Pancreas (tissue), 10 donors: ENCODE measurements around the gene OR5B21. TPM values are rescaled to one million over a fixed set of nuclear protein-coding genes. Genes with fewer than 3 reads are reported as not detected.
A peak's percentile ranks its signal among the peaks of the same experiment; 100 is the strongest.

Experiments used
- ATAC-seq, 4 donors: fragments of 200-7000 bp; cut with Tn5 transposase; one replicate each; pipeline versions ENCODE4 v1.8.0 to v1.9.1; 2020; ENCODE audit warnings: mild to moderate bottlenecking in 4 of 4, moderate library complexity in 4 of 4
- DNase-seq, 6 donors: peaks; one replicate each; pipeline ENCODE4 v3.0.0-alpha.2; 2020
- FAIRE-seq: peaks from 2 replicates; lab custom pipeline; 2012; peaks lifted over from hg19 to GRCh38; lab: Jason Lieb, UNC
- H3K27ac ChIP-seq, 4 donors: fragments of 200-600 bp; sonication (generic); 1 replicate in 3 of 4; 2 replicates in 1 of 4; pipeline versions ENCODE4 v1.5.0 to v1.8.0; 2020
- H3K27me3 ChIP-seq, 4 donors: fragments of 200-600 bp; one replicate each; pipeline ENCODE4 v1.8.0; 2021
- H3K36me3 ChIP-seq, 3 donors: fragments of 200-600 bp; sonication (generic) in 1 of 3; one replicate each; pipeline versions ENCODE4 v1.5.0 to v1.8.0; 2020 to 2021
- H3K4me1 ChIP-seq, 3 donors: fragments of 200-600 bp; one replicate each; pipeline ENCODE4 v1.8.0; 2021
- H3K4me3 ChIP-seq, 4 donors: fragments of 200-600 bp; sonication (generic) in 2 of 4; one replicate each; pipeline versions ENCODE4 v1.5.0 to v1.8.0; 2020 to 2021
- H3K9me3 ChIP-seq, 4 donors: fragments of 200-600 bp; one replicate each; pipeline ENCODE4 v1.8.0; 2021
- CTCF ChIP-seq, 4 donors: fragments of 200-600 bp; sonication (generic) in 3 of 4; IDR thresholded peaks; one replicate each; pipeline versions ENCODE4 v1.5.0 to v1.8.0; 2021; ENCODE audit warnings: antibody characterized with exemption in 4 of 4
- WGBS, 2 donors: extraction: QIAGEN DNeasy Blood & Tissue Kit; methylation state at CpG; one replicate each; pipeline ENCODE4 v1.1.7; 2013; 5-methylcytosine and 5-hydroxymethylcytosine counted together
- intact Hi-C, 3 donors: fragments of 100-400 bp; cut with DNase I; formaldehyde crosslinking; loops; one replicate each; pipeline versions ENCODE4 v1.11.1 to v1.14.2; 2022
- polyA plus RNA-seq, 2 donors: library from polyadenylated mRNA; stranded (reverse); fragments of 200-250 nt; gene quantifications; one replicate each; pipeline ENCODE4 v1.2.3, GENCODE V29; 2013
- total RNA-seq, 6 donors: library from RNA; stranded (reverse); fragmentation: NEBNext Ultra II Directional in 4 of 6; extraction: Animal tissue kit (Norgen Biotek cat#: 25700) in 4 of 6; gene quantifications; one replicate each; pipeline versions ENCODE4 v1.2.1 to v1.2.4, GENCODE V29; 2021 to 2023
- donor health status: healthy with polysubstance abuse.
- donor health status: DM: no; HTN: no; CAD: no; lungs with moderate emphysema.
- donor health status: DM: no; HTN: no; CAD: no.
- donor health status: control.
- donor health status: control.
- donor health status: Bipolar disorder and iron deficiency.
- donor health status: DM: yes; HTN: yes; CAD: no.
- donor health status: DM: no; HTN: no; CAD: no.
- donor health status: DM: no; HTN: no; CAD: no.
- donor health status: DM: yes; HTN: yes; CAD: no.

OR5B21 gene
- total and polyA plus RNA-seq, 8 donors = not detected

GRCh38 chr11:58527429-58527828 lies 19.5 kb upstream of the OR5B21 start:
- no peak for FAIRE-seq

GRCh38 chr11:58526721-58527120 lies 18.8 kb upstream of the OR5B21 start:
- peaks cover 0 to 9% (median 7%) of the 10 kb centered on the region in 3 donors for H3K4me1 ChIP-seq
- no peak for FAIRE-seq
- no peak for DNase-seq
- no peak overlapping the region for H3K27ac ChIP-seq
- 56 to 68% methylated on average over 3 of the region's 3 CpGs for WGBS, 2 donors
- no peak overlapping the region for H3K4me3 ChIP-seq
- no peaks in the 10 kb centered on the region for H3K9me3 ChIP-seq
- H3K27me3 ChIP-seq = no peaks in the 10 kb centered on the region
- ATAC-seq = no peak
- no peak for TF ChIP-seq CTCF (IDR thresholded peaks at IDR 0.05)
- H3K36me3 ChIP-seq = peaks cover 0 to 10% (median 0%) of the 10 kb centered on the region in 3 donors
- intact Hi-C loops = no loop called here

More at GRCh38 chr11:58527429-58527828, 19.5 kb upstream of the OR5B21 start:
- 91 to 95% methylated on average over 6 of the region's 6 CpGs for WGBS, 2 donors
- peak in 1 of 6 donors; percentile 37 for DNase-seq
- Histone ChIP-seq H3K9me3 (no peaks in the 10 kb centered on the region), H3K27me3 (no peaks in the 10 kb centered on the region), H3K4me1 (peaks cover 0 to 9% (median 7%) of the 10 kb centered on the region in 3 donors), H3K36me3 (peaks cover 0 to 10% (median 0%) of the 10 kb centered on the region in 3 donors), H3K4me3 (no peak overlapping the region), H3K27ac (no peak overlapping the region)
- no peak for ATAC-seq
- no peak for TF ChIP-seq CTCF (IDR thresholded peaks at IDR 0.05)
- intact Hi-C loops = no loop called here

GRCh38 chr11:58525037-58525614 lies 17.2 kb upstream of the OR5B21 start:
- TF ChIP-seq CTCF (IDR thresholded peaks at IDR 0.05) = no peak
- Histone ChIP-seq H3K36me3 (peaks cover 0 to 10% (median 0%) of the 10 kb centered on the region in 3 donors), H3K27ac (no peak overlapping the region), H3K4me1 (peaks cover 0 to 9% (median 7%) of the 10 kb centered on the region in 3 donors), H3K4me3 (no peak overlapping the region), H3K27me3 (no peaks in the 10 kb centered on the region), H3K9me3 (no peaks in the 10 kb centered on the region)
- intact Hi-C loops = no loop called here
- FAIRE-seq (no peak), ATAC-seq (peak; percentile 60 to 67 (median 64)), DNase-seq (no peak)
- 15 to 28% methylated on average over 6 of the region's 6 CpGs for WGBS, 2 donors

GRCh38 chr11:58524232-58525036 lies 16.5 kb upstream of the OR5B21 start:
- peak; percentile 37 to 78 (median 56) for TF ChIP-seq CTCF (IDR thresholded peaks at IDR 0.05)
- Histone ChIP-seq H3K27ac (no peak overlapping the region), H3K36me3 (peaks cover 0 to 10% (median 0%) of the 10 kb centered on the region in 3 donors), H3K4me3 (peak overlapping the region in 1 of 4 donors; percentile 13), H3K27me3 (no peaks in the 10 kb centered on the region), H3K4me1 (peaks cover 0 to 9% (median 7%) of the 10 kb centered on the region in 3 donors), H3K9me3 (no peaks in the 10 kb centered on the region)
- ATAC-seq (peak; percentile 90 to 98 (median 96)), FAIRE-seq (peak; percentile 68), DNase-seq (peak; percentile 43 to 75 (median 55))
- intact Hi-C loops = no loop called here
- 25% methylated on average over 7 of the region's 7 CpGs for WGBS, 2 donors
